UCSD-AML1 (cell line): ENCODE data around the gene DCBLD2.
"Not testable (repeated sequence)": the region's sequence is repeated elsewhere in the genome, so short reads cannot be mapped to it uniquely, and the experiment has no call there.

ENCODE experiments used
- DNase-seq: peaks from one replicate; lab custom pipeline; 2025; ENCODE audit not compliant: unreplicated experiment; lab: John Stamatoyannopoulos, UW

DCBLD2 gene

GRCh38 chr3:98890965-98891910 lies 10.3 kb downstream of the DCBLD2 start:
- DNase-seq = no peak

GRCh38 chr3:98890181-98890835 lies 11.2 kb downstream of the DCBLD2 start:
- no peak for DNase-seq

DNA sequence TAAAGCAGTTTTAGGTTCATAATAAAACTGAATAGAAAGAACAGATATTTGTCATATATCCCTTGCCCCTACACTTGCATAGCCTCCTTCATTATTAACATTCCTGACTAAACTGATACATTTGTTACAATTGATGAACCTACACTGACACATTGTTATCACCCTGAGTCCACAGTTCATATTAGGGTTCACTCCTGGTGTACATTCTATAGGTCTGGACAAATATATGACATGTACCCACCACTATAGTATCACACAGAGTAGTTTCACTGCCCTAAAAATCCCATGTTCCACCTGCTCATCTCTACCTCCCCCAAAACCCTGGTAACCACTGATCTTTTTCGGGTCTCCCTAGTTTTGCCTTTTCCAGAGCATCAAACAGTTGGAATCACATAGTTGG lies 13.8 kb downstream of the DCBLD2 start:
- DNase-seq = no peak

- DNase-seq = no peak
Measured at GRCh38 chr3:98886525-98886924, 15.0 kb downstream of the DCBLD2 start.

DNA sequence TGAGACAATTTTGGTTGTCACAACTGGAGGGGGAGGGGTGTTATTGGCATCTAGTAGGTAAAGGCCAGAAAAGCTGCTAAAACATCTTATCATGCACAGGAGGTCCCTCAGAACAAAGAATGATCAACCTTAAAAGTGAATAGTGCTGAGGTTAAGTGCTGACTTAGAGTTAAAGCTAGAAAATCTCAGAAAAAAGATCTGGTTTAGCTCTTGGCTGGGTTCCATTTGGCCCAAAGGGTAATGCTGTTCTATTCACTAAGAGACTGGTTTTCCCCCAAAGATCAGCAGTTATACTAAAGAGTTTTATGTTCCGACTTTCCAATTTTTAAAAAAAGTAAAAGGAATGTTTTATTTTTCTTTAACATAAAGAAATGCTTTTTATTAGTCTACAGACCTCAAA lies 15.6 kb downstream of the DCBLD2 start:
- no peak for DNase-seq

GRCh38 chr3:98884675-98885371 lies 16.7 kb downstream of the DCBLD2 start:
- no peak for DNase-seq

DNA sequence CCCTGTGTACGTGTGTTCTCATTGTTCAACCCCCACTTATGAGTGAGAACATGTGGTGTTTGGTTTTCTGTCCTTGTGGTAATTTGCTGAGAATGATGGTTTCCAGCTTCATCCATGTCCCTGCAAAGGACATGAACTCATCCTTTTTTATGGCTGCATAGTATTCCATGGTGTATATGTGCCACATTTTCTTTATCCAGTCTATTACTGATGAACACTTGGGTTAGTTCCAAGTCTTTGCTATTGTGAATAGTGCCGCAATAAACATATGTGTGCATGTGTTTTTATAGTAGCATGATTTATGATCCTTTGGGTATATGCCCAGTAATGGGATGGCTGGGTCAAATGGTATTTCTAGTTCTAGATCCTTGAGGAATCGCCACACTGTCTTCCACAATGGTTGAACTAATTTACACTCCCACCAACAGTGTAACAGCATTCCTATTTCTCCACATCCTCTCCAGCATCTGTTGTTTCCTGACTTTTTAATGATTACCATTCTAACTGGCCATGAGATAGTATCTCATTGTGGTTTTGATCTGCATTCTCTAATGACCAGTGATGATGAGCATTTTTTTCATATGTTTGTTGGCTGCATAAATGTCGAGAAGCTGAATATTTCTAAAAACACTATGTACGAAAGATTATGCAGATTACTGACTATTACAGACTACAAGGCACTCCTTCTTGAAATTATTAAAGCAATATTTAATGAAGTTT lies 18.7 kb downstream of the DCBLD2 start:
- not testable (repeated sequence) for DNase-seq

- DNase-seq = no peak
Measured at GRCh38 chr3:98877132-98877531, 24.4 kb downstream of the DCBLD2 start.

DNA sequence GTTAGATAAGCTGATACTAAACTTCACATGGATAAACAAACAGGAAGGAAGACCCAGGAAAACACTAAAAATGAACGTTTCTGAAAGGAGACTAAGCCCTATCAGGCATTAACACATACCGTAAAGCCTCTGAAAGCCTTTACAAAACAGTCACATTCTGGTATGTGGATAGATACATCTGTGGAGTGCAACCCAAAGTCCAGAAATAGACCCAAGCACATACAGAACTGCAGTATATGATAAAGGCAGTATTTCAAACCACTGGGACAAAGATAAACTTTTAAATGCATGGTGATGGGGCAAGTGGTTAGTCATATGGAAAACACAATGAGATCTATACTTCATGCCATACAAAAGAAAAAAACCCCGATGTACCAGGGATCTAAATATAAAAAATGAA lies 26.0 kb downstream of the DCBLD2 start:
- DNase-seq = no peak

GRCh38 chr3:98874602-98875249 lies 26.8 kb downstream of the DCBLD2 start:
- no peak for DNase-seq

GRCh38 chr3:98869391-98869790 lies 32.1 kb downstream of the DCBLD2 start:
- DNase-seq = no peak

DNA sequence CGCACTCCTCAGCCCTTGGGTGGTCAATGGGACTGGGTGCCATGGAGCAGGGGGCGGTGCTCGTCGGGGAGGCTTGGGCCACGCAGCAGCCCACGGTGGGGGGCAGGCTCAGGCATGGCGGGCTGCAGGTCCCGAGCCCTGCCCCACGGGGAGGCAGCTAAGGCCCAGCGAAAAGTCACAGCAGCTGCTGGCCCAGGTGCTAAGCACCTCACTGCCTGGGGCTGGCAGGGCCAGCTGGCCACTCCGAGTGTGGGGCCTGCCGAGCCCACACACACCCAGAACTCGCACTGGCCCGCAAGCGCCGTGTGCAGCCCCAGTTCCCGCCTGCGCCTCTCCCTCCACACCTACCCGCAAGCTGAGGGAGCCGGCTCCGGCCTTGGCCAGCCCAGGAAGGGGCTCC lies 43.5 kb downstream of the DCBLD2 start:
- DNase-seq = not testable (repeated sequence)

DNA sequence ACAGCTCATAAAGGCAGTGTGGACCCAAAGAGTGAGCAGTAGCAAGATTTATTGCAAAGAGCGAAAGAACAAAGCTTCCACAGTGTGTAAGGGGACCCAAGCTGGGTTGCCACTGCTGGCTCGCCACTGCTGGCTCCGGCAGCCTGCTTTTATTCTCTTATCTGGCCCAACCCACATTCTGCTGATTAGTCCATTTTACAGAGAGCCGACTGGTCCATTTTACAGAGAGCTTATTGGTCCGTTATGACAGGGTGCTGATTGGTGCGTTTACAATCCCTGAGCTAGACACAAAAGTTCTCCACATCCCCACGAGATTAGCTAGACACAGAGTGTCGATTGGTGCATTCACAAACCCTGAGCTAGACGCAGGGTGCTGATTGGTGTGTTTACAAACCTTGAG lies 44.2 kb downstream of the DCBLD2 start:
- DNase-seq = not testable (repeated sequence)

- DNase-seq = no peak
Measured at GRCh38 chr3:98856724-98857123, 44.8 kb downstream of the DCBLD2 start.

- DNase-seq = no peak
Measured at GRCh38 chr3:98855806-98856400, 45.6 kb downstream of the DCBLD2 start.

DNA sequence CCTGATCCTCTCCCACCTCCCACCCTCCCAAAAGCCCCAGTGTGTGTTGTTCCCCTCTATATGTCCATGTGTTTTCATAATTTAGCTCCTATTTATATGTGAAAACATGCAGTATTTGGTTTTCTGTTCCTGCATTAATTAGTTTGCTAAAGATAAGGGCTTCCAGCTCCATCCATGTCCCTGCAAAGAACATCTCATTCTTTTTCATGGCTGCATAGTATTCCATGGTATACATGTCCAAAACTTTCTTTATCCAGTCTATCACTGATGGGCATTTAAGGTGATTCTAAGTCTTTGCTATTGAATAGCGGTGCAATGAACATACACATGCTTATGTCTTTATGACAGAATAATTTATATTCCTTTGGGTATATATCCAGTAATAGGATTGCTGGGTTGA lies 53.4 kb downstream of the DCBLD2 start:
- DNase-seq = no peak

GRCh38 chr3:98846101-98846500 lies 55.4 kb downstream of the DCBLD2 start:
- DNase-seq = no peak

GRCh38 chr3:98843266-98843959 lies 58.1 kb downstream of the DCBLD2 start:
- no peak for DNase-seq

DNA sequence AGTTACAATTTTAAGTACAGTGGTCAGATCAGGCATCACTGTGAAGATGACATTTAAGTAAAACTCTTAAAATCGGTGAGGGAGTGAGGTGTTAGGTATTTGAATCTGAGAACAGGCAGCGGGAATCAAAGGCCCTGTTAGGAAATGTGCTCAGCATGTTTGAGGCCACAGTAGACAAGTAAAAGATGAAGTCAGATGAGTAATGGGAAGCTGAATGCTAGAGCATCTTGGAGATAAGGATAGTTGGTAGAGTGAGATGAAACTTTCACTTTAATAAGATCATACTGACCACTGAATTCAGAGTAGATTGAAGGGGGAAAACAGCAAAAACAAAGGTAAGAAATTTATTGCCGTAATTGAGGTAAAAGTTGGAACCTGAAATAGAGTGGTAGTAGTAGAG lies 61.6 kb downstream of the DCBLD2 start:
- DNase-seq = no peak

DNA sequence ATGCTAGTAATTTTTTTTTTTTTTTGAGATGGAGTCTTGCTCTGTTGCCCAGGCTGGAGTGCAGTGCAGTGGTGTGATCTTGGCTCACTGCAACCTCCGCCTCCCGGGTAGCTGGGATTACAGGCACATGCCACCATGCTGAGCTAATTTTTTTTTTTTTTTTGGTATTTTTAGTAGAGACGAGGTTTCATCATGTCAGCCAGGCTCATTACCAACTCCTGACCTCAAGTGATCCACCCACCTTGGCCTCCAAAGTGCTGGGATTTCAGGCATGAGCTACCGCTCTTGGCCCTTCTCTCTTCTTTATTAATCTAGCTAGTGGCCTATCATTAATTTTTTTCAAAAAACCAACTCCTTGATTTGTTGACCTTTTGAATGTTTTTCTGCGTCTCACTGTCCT lies 70.4 kb downstream of the DCBLD2 start:
- not testable (repeated sequence) for DNase-seq
